GM12878 (cell line): ENCODE data around the gene ZNF385A. TPM values are rescaled to one million over a fixed set of nuclear protein-coding genes. Genes with fewer than 3 reads are reported as not detected.

Experiments used
- ATAC-seq: fragments of 200-7000 bp; cut with Tn5 transposase; 3 replicates; pipeline ENCODE4 v1.9.1; 2020; ENCODE audit warnings: mild to moderate bottlenecking, moderate library complexity
- BruUV-seq: library from RNA; stranded (reverse); fragments of 400-500 nt; replicated peaks from 2 replicates; lab custom pipeline; 2021; lab: Mats Ljungman, UMichigan
- CTCF ChIA-PET: fragments of 300-600 bp; sonication (Branson Sonifier 250); formaldehyde crosslinking; extraction: SDS; loops from one replicate; lab custom pipeline; 2021; ENCODE audit warnings: inconsistent platforms; lab: Yijun Ruan, JAX
- POLR2A ChIA-PET: fragments of 350-600 bp; formaldehyde crosslinking; extraction: SDS; loops from one replicate; lab custom pipeline; 2021; ENCODE audit warnings: inconsistent platforms; lab: Charles Lee
- RAD21 ChIA-PET: fragments of 300-600 bp; sonication (Branson Sonifier 250); formaldehyde crosslinking; loops from one replicate; lab custom pipeline; 2023; ENCODE audit warnings: antibody characterized with exemption; ENCODE audit not compliant: unreplicated experiment; lab: Charles Lee
- SMC1A ChIA-PET: fragments of 300-600 bp; sonication (Branson Sonifier 250); formaldehyde crosslinking; loops from one replicate; lab custom pipeline; 2023; ENCODE audit not compliant: unreplicated experiment, uncharacterized antibody; lab: Charles Lee
- DNase-seq: peaks from one replicate; pipeline ENCODE4 v3.0.0-alpha.2; 2011; ENCODE audit warnings: low read depth, low spot score
- FAIRE-seq: peaks from 3 replicates; lab custom pipeline; 2011; peaks lifted over from hg19 to GRCh38; lab: Jason Lieb, UNC
- H2AFZ ChIP-seq: 2 replicates; pipeline ENCODE4 v1.6.0; 2011; ENCODE audit warnings: low read depth, low read length, control low read depth; ENCODE audit not compliant: control insufficient read depth
- H3K27ac ChIP-seq: 2 replicates; pipeline ENCODE4 v1.5.1; 2011; ENCODE audit warnings: control low read depth; ENCODE audit not compliant: control insufficient read depth, insufficient read depth
- H3K27me3 ChIP-seq, 2 experiments: replicated peaks in 1 of 2; 2 replicates each; pipeline versions ENCODE4 v1.6.0 to v1.6.1; 2011; ENCODE audit warnings: low read length in 1 of 2; ENCODE audit not compliant: control insufficient read depth in 2 of 2, insufficient read depth in 2 of 2
- H3K36me3 ChIP-seq, 2 experiments: 2 replicates each; pipeline ENCODE4 v1.5.1; 2011; ENCODE audit warnings: low read length in 1 of 2; ENCODE audit not compliant: control insufficient read depth in 2 of 2, insufficient read depth in 2 of 2
- H3K4me1 ChIP-seq: 2 replicates; pipeline ENCODE4 v1.6.1; 2011; ENCODE audit warnings: mild to moderate bottlenecking, low read length, moderate library complexity, mixed read lengths; ENCODE audit not compliant: control insufficient read depth, insufficient read depth
- H3K4me2 ChIP-seq: 2 replicates; pipeline ENCODE4 v1.6.0; 2011; ENCODE audit warnings: control low read depth; ENCODE audit not compliant: control insufficient read depth, insufficient read depth
- H3K4me3 ChIP-seq: fragments of 200-600 bp; sonication (generic); 2 replicates; pipeline ENCODE4 v1.5.1; 2016
- H3K79me2 ChIP-seq: 2 replicates; pipeline ENCODE4 v1.6.0; 2011; ENCODE audit warnings: low read length; ENCODE audit not compliant: control insufficient read depth, insufficient read depth
- H3K9ac ChIP-seq: 2 replicates; pipeline ENCODE4 v1.8.0; 2011; ENCODE audit warnings: low read length, control low read depth, mixed read lengths; ENCODE audit not compliant: control insufficient read depth, insufficient read depth
- H3K9me3 ChIP-seq: replicated peaks from 3 replicates; pipeline ENCODE4 v1.5.1; 2011; ENCODE audit warnings: mild to moderate bottlenecking, low read length; ENCODE audit not compliant: control insufficient read depth, insufficient read depth
- H4K20me1 ChIP-seq: 2 replicates; pipeline ENCODE4 v1.6.0; 2011; ENCODE audit not compliant: control insufficient read depth, insufficient read depth
- CHD1 ChIP-seq: IDR thresholded peaks from 2 replicates; pipeline ENCODE4 v1.6.1; 2012; ENCODE audit warnings: low read depth, low read length, improper control_type of control experiment
- CHD4 ChIP-seq: fragments of 200-600 bp; sonication (generic); IDR thresholded peaks from 2 replicates; pipeline ENCODE4 v1.6.1; 2016; ENCODE audit warnings: mild to moderate bottlenecking
- FOXM1 ChIP-seq: IDR thresholded peaks from 2 replicates; pipeline ENCODE4 v1.6.1; 2012; ENCODE audit warnings: low read depth, mild to moderate bottlenecking, inconsistent platforms, low read length, moderate library complexity
- GABPA ChIP-seq: IDR thresholded peaks from 2 replicates; pipeline ENCODE4 v1.6.1; 2014; ENCODE audit warnings: antibody characterized with exemption, low read depth, mild to moderate bottlenecking, inconsistent platforms
- HDAC2 ChIP-seq: fragments of 200-600 bp; sonication (generic); IDR thresholded peaks from 2 replicates; pipeline ENCODE4 v1.6.1; 2017
- IKZF1 ChIP-seq: fragments of 450-650 bp; conservative IDR thresholded peaks from 2 replicates; pipeline ENCODE4 v1.6.1; 2017; ENCODE audit warnings: antibody characterized with exemption, mild to moderate bottlenecking
- IRF4 ChIP-seq: IDR thresholded peaks from 2 replicates; pipeline ENCODE4 v1.6.1; 2011; ENCODE audit warnings: low read depth, low read length
- KLF5 ChIP-seq: fragments of 450-650 bp; IDR thresholded peaks from 2 replicates; pipeline ENCODE4 v1.6.1; 2014; ENCODE audit warnings: mild to moderate bottlenecking; ENCODE audit not compliant: partially characterized antibody
- MEF2B ChIP-seq: fragments of 450-650 bp; IDR thresholded peaks from 2 replicates; pipeline ENCODE4 v1.6.1; 2018; ENCODE audit warnings: mild to moderate bottlenecking, moderate library complexity; ENCODE audit not compliant: partially characterized antibody, poor library complexity, severe bottlenecking
- PML ChIP-seq: IDR thresholded peaks from 2 replicates; pipeline ENCODE4 v1.6.1; 2012; ENCODE audit warnings: low read length, inconsistent platforms
- POLR2AphosphoS5 ChIP-seq: IDR thresholded peaks from 2 replicates; pipeline ENCODE4 v1.6.1; 2011; ENCODE audit warnings: mild to moderate bottlenecking, low read length, inconsistent platforms
- SMARCA5 ChIP-seq: fragments of 450-650 bp; IDR thresholded peaks from 2 replicates; pipeline ENCODE4 v1.6.1; 2017; ENCODE audit warnings: mild to moderate bottlenecking
- ZNF217 ChIP-seq: fragments of 450-650 bp; IDR thresholded peaks from 2 replicates; pipeline ENCODE4 v1.6.1; 2017; ENCODE audit warnings: antibody characterized with exemption, mild to moderate bottlenecking
- WGBS: methylation state at CpG from one replicate; pipeline ENCODE4 v1.1.6; 2016; ENCODE audit warnings: low lambda C conversion rate; ENCODE audit not compliant: insufficient replicate concordance, insufficient coverage; ENCODE audit errors: missing lambda C conversion rate; 5-methylcytosine and 5-hydroxymethylcytosine counted together
- in situ Hi-C: fragments of 300-500 bp; cut with MboI; formaldehyde crosslinking; loops from 9 replicates; pipeline ENCODE4 v1.14.3; 2018; ENCODE audit warnings: mixed read lengths
- intact Hi-C: fragments of 100-400 bp; cut with micrococcal nuclease; formaldehyde crosslinking; loops from one replicate; pipeline ENCODE4 v1.14.2; 2022; ENCODE audit not compliant: unreplicated experiment
- polyA plus RNA-seq, 11 experiments: library from polyadenylated mRNA; depleted of rRNA in 4 of 11; unstranded in 6 of 11; stranded (reverse) in 5 of 11; fragments of >200 nt; fragmentation: Nextera tagmentation in 4 of 11; fragmentation: Illumina TruSeq in 1 of 11; extraction: Ambion mirVana in 4 of 11; extraction: Trizol in 1 of 11; gene quantifications; 1 replicate in 1 of 11; 2 replicates in 10 of 11; pipeline versions ENCODE4 v1.2.1 to v1.2.3, GENCODE V29; 2011 to 2016; ENCODE audit warnings: inconsistent platforms in 2 of 11, missing spikeins in 2 of 11, low read depth in 1 of 11
- total RNA-seq, 4 experiments: library from RNA; depleted of rRNA in 3 of 4; stranded (reverse); fragments of >200 nt in 3 of 4; fragmentation: Illumina TruSeq in 1 of 4; extraction: Trizol in 1 of 4; gene quantifications; 2 replicates each; pipeline versions ENCODE4 v1.2.1 to v1.2.3, GENCODE V29; 2013 to 2021

The ZNF385A gene
- total and polyA plus RNA-seq, 10 of the 15 experiments (the other 5 are each of a cell fraction or from before 2014, with no cell fraction given): 0.26 to 26.1 (median 4.9) TPM

- ChIA-PET RAD21 (interaction anchor here (0.8 to 2.8 kb wide), 18 partner anchors 14 to 144 kb away, joined by 3 to 22 read pairs (median 5); partner anchors contain the start of genes CBX5, COPZ1 and HNRNPA1), CTCF (interaction anchor here (0.7 to 8.6 kb wide), 17 partner anchors 8 to 167 kb away, joined by 3 to 116 read pairs (median 13); partner anchors contain the start of genes CBX5 and COPZ1), SMC1A (interaction anchor here (0.6 to 2.6 kb wide), 14 partner anchors 8 to 144 kb away, joined by 3 to 13 read pairs (median 5); partner anchors contain the start of genes CBX5, COPZ1 and HNRNPA1), POLR2A (interaction anchor here (0.9 to 3.8 kb wide), 13 partner anchors 13 to 306 kb away, joined by 3 to 29 read pairs (median 5); partner anchors contain the start of genes CBX5, HNRNPA1 and HOXC4)
- WGBS: 60% methylated on average over 9 of the region's 9 CpGs
- DNase-seq: no peak
- peak overlapping the region; percentile 82 for H3K27ac ChIP-seq
- H3K9me3 ChIP-seq: no peaks in the 10 kb centered on the region
- in situ Hi-C loops (loop anchor here (5.0 to 10.0 kb wide), 3 partner anchors 63 to 335 kb away; partner anchors contain the start of gene HOXC6), intact Hi-C loops (loop anchor here (2.0 kb wide), 3 partner anchors 35 to 139 kb away; partner anchors contain the start of gene COPZ1)
- peak overlapping the region; percentile 67 for H3K9ac ChIP-seq
- no peaks in the 10 kb centered on the region for H4K20me1 ChIP-seq
- H3K36me3 ChIP-seq: no peaks in the 10 kb centered on the region
- FAIRE-seq: peak; percentile 23
- H3K79me2 ChIP-seq: no peaks in the 10 kb centered on the region
- TF ChIP-seq IRF4 (no peak), IKZF1 (no peak), CHD1 (no peak), ZNF217 (peak; percentile 73; the same call in 1 of the 2 replicates), MEF2B (no peak), KLF5 (no peak), POLR2AphosphoS5 (no peak; the same call in 1 of the 2 replicates), GABPA (no peak), CHD4 (0 out of 2 replicates have a peak, but pooled peaks have one; percentile 30), PML (no peak), FOXM1 (0 out of 2 replicates have a peak, but pooled peaks have one; percentile 6), SMARCA5 (peak; percentile 89; the same call in 1 of the 2 replicates), HDAC2 (no peak)
- no TSS peak for BruUV-seq
- peak overlapping the region; percentile 63 for H3K4me3 ChIP-seq
- H3K4me1 ChIP-seq: peaks cover 29% of the 10 kb centered on the region
- peak overlapping the region; percentile 93 for H2AFZ ChIP-seq
- H3K4me2 ChIP-seq: peak overlapping the region; percentile 55
- ATAC-seq: no peak
- H3K27me3 ChIP-seq: no peaks in the 10 kb centered on the region
Observed at GRCh38 chr12:54359762-54360351, 24.7 kb downstream of the ZNF385A start.
